Left renal pelvis (tissue), 4 donors: Measurements from ENCODE around the gene RHOBTB3. TPM values are rescaled to one million over a fixed set of nuclear protein-coding genes. Genes with fewer than 3 reads are reported as not detected.

Source experiments
- DNase-seq, 4 donors: peaks; one replicate each; pipeline ENCODE4 v3.0.0-alpha.2; 2013; ENCODE audit warnings: low read depth in 4 of 4, low spot score in 3 of 4
- polyA plus RNA-seq, 4 donors: library from polyadenylated mRNA; unstranded; fragments of 120-200 nt; gene quantifications; one replicate each; pipeline ENCODE4 v1.2.1, GENCODE V29; 2013; ENCODE audit not compliant: insufficient read length in 4 of 4

RHOBTB3 gene
- polyA plus RNA-seq, 4 donors = 62.0 to 88.7 (median 81.6) TPM

DNA sequence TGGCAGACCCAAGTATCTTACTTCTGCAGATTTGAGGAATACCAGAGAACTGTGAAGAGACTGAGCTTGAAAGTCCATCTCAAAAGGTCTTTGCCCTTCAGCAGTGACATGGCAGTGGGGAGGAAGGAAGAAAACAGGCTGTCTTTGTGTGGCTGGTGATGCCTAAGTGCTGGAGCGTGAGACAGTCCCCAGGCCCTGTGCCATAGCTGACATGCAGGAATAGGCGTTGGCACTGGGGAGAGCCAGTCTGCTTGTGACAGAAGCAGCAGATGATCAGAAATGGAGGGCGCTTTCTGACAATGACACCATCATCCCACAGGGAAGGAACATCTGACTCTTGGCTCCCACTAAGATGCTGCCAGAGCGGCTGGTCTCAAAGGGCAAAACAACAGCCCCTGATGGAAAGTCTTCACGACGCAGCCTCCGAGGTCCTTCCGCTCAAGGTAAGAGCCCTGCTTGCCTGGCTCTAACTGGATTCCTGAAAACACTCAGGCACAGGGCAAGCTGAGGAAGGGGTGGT lies 106.9 kb downstream of the RHOBTB3 start:
- no peak for DNase-seq

GRCh38 chr5:95838556-95838955 lies 107.4 kb downstream of the RHOBTB3 start:
- DNase-seq = no peak

DNA sequence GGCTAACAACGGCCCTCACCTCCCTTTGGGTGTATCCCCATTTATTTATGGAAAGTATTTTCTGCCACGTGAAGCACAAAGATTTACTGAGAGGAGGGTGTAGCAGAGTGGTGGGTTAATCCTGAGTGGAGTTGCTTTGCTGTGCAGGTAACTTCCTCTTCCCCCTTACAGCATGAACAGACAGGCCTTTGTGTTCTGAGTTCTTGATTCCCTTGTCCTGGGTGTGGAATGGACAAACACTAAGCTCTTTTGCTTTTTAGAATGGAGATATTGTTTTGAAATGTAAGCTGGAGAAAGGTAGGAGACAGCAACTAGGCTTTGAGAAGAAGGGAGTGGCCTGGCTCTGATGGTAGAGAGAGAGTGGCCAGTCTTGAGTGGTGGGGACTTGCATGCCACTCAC lies 108.5 kb downstream of the RHOBTB3 start:
- no peak for DNase-seq

DNA sequence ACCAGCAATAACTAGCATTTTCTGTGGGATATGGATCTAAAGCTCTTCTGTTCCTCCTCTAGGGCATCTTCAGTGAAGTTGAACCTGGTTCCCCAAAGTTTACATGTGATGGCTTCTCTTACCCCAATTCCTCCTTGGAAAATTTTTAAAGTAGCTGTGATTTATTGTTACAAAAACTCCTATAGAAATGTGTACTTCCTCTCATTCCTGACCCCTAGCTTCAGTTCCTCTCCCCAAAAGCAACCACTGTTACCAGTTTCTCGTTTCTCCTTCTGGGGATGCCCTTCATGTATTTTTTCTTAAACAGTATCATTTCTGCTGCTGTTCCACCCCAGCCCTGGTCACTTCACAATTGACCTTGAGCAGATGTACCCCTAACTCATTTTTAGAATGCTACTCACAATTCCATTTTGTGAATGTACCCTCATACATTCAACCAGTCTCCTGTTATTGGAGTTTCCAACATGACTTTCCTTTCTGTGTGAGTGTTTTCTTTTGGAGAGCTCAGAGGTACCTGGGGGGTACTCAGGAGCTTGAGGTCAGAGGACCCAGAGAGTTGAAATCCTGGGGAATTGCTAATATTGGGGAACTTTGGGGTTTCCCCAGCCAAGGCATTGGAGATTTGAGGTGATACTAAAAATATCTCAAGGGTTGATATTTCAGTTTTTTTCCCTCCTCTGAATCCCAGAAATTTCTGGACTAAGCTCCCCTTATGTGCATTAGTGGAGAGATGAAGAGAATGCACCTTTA lies 110.0 kb downstream of the RHOBTB3 start:
- DNase-seq = no peak

GRCh38 chr5:95841914-95842812 lies 111.0 kb downstream of the RHOBTB3 start:
- no peak for DNase-seq

GRCh38 chr5:95842854-95843544 lies 111.9 kb downstream of the RHOBTB3 start:
- no peak for DNase-seq

- no peak for DNase-seq
Measured at GRCh38 chr5:95843733-95844223, 112.6 kb downstream of the RHOBTB3 start.

DNA sequence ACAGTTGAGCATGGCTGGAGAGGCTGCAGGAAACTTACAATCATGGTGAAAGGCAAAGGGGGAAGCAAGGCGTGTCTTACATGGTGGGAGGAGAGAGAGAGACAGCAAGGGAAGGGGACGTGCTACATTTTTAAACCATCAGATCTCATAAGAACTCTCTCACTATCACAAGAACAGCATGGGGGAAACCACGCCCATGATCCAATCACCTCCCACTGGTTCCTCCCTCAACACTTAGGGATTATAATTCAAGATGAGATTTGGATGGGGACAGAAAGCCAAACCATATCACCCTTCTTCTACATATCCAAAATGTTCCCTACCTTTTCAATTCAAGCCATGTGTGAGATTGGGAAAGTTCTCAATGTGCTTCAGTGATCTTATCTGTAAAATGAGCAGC lies 114.3 kb downstream of the RHOBTB3 start:
- no peak for DNase-seq

Other genes with a start within 250 kb of the RHOBTB3 start
- 10 to 100 TPM; 70.0 to 99.9 (median 90.3) TPM for gene SKIC3, start 176.4 kb upstream of the RHOBTB3 start, polyA plus RNA-seq
- 10 to 100 TPM; 15.1 to 16.8 (median 15.8) TPM for gene ARSK, start 176.2 kb upstream of the RHOBTB3 start, polyA plus RNA-seq
- under 1 TPM in 1 of 4 donors, not detected in 3; 0.11 TPM for gene GPR150, start 111.2 kb upstream of the RHOBTB3 start, polyA plus RNA-seq
- gene RFESD, start 84.6 kb upstream of the RHOBTB3 start, polyA plus RNA-seq = 1 to 10 TPM; 4.3 to 5.9 (median 5.1) TPM
- 1 to 10 TPM; 1.6 to 2.0 (median 1.7) TPM for gene SPATA9, start 48.3 kb upstream of the RHOBTB3 start, polyA plus RNA-seq
- 10 to 100 TPM; 15.2 to 59.4 (median 51.4) TPM for gene GLRX, start 91.4 kb downstream of the RHOBTB3 start, polyA plus RNA-seq
- 10 to 100 TPM in 2 of 4 donors, 1 to 10 TPM in 2; 4.1 to 14.4 (median 10.9) TPM for gene ELL2, start 230.5 kb downstream of the RHOBTB3 start, polyA plus RNA-seq